Measurements from ENCODE around the gene SYNE3. TPM values are rescaled to one million over a fixed set of nuclear protein-coding genes. Genes with fewer than 3 reads are reported as not detected.
A peak's percentile ranks its signal among the peaks of the same experiment; 100 is the strongest.

Gene SYNE3
- total and polyA plus RNA-seq, 4 experiments from 2014 or later = 4.3 to 52.2 (median 28.3) TPM

DNA sequence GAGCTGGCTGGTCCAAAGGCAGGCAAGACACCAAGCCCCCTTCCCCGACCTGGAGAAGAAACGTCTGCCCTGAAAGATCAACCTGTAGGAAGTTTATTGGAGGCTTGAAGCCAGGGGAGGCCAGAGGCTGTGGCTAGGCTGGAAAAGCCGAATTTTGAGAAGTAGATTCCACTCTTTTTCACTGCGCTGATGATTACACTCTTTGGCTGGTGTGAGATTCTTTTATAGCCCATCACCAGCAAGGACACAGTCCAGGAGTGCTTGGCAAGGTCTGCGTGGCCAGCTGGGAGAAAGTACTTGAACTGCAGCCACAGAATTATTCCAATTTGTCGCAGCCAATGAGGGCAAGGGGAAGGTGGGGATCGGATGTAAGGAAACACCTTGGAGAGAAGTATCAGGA, 45.0 kb downstream of the SYNE3 start:
- peak overlapping the region in 3 of 7 donors; percentile 61 to 89 (median 81) for H3K27ac Mint-ChIP-seq
- H3K36me3 ChIP-seq (ENCODE audit: insufficient read depth, low read length) = peaks cover 79% of the 10 kb centered on the region

DNA sequence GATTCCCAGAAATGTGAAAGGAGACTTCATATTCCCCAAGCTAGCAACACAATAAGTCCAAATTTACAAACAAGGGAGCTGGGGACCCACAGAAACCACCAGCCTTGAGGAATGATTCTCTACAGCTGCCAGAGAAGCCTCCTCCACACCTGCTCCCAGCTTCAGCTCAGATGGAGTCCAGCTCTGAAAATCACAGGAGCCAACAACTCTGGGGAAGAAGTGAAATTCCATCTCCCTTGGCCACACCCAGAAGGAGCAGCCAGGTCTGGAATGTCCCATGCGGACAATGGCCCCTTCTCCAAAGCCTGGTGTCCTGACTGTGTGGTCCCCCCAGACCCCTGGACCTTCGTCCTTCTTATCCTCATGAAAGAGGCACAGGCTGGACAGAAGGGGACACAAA, 45.4 kb downstream of the SYNE3 start:
- peaks cover 7 to 43% (median 18%) of the 10 kb centered on the region in 4 donors for H3K4me1 Mint-ChIP-seq
- no peak for DNase-seq
- peaks cover 83% of the 10 kb centered on the region for H3K36me3 ChIP-seq (ENCODE audit: insufficient read depth, low read length)
- CTCF ChIA-PET (ENCODE audit: partially characterized antibody) = interaction anchor here (1.2 kb wide), 1 partner anchor 56 kb away, joined by 6 read pairs; no protein-coding TSS in a partner anchor
- no peak overlapping the region for H3K27ac ChIP-seq (ENCODE audit: low read depth, low read length)
- H3K4me3 ChIP-seq (ENCODE audit: low read length in 2 of 2) = no peak overlapping the region
- H3K27ac Mint-ChIP-seq = peak overlapping the region in 6 of 7 donors; percentile 44 to 89 (median 76)
- H3K4me1 ChIP-seq (ENCODE audit: insufficient read depth, low read length) = peaks cover 13% of the 10 kb centered on the region
- no peak overlapping the region for H3K4me3 Mint-ChIP-seq
- H3K9me3 Mint-ChIP-seq = no peaks in the 10 kb centered on the region
- no peaks in the 10 kb centered on the region for H3K27me3 Mint-ChIP-seq
- peaks cover 54 to 67% of the 10 kb centered on the region in 2 donors for H3K36me3 Mint-ChIP-seq
- intact Hi-C loops (cut with micrococcal nuclease) = no loop called here
- H3K27me3 ChIP-seq (ENCODE audit: insufficient read depth, low read length) = no peaks in the 10 kb centered on the region
- H3K9me3 ChIP-seq (ENCODE audit: control insufficient read depth in 1 of 2, low read length in 2 of 2) = no peaks in the 10 kb centered on the region
- POLR2A ChIA-PET (ENCODE audit: partially characterized antibody) = interaction anchor here (0.9 to 2.0 kb wide), 2 partner anchors 9 to 52 kb away, joined by 4 to 6 read pairs; no protein-coding TSS in a partner anchor

More for the DNA sequence above, 45.0 kb downstream of the SYNE3 start:
- Histone ChIP-seq H3K27me3 (ENCODE audit: insufficient read depth, low read length) (no peaks in the 10 kb centered on the region), H3K27ac (ENCODE audit: low read depth, low read length) (no peak overlapping the region), H3K9me3 (ENCODE audit: control insufficient read depth in 1 of 2, low read length in 2 of 2) (no peaks in the 10 kb centered on the region), H3K4me3 (ENCODE audit: low read length in 2 of 2) (no peak overlapping the region), H3K4me1 (ENCODE audit: insufficient read depth, low read length) (peaks cover 8% of the 10 kb centered on the region)
- Mint-ChIP-seq H3K36me3 (peaks cover 59 to 72% of the 10 kb centered on the region in 2 donors), H3K27me3 (no peaks in the 10 kb centered on the region), H3K4me3 (no peak overlapping the region), H3K9me3 (no peaks in the 10 kb centered on the region), H3K4me1 (peaks cover 9 to 41% (median 20%) of the 10 kb centered on the region in 4 donors)
- intact Hi-C loops (cut with micrococcal nuclease) = no loop called here
- POLR2A ChIA-PET (ENCODE audit: partially characterized antibody) = interaction anchor here (0.9 to 2.0 kb wide), 4 partner anchors 8 to 52 kb away, joined by 3 to 6 read pairs (median 4); no protein-coding TSS in a partner anchor
- no peak for DNase-seq
- CTCF ChIA-PET (ENCODE audit: partially characterized antibody) = interaction anchor here (1.2 kb wide), 1 partner anchor 56 kb away, joined by 6 read pairs; no protein-coding TSS in a partner anchor

DNA sequence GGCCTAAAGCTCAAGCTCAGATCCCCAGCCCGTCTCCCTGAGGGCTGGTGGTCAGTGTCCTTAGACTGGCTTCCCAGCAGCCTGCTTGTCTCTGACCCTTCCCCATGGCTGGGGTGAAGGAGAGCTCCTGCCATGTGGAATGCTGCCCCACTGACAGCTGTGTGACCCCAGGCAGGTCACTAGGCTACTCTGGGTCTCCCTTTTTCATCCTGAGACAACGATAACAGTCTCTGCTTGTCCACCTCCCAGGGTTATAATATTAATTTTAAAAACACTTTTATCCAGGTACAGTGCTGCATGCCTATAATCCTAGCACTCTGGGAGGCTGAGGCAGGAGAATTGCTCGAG, 47.3 kb downstream of the SYNE3 start:
- no peaks in the 10 kb centered on the region for H3K27me3 ChIP-seq (ENCODE audit: insufficient read depth, low read length)
- ChIA-PET POLR2A (ENCODE audit: partially characterized antibody) (interaction anchor here (1.6 to 2.3 kb wide), 2 partner anchors 10 to 47 kb away, joined by 5 to 9 read pairs; partner anchors contain the start of gene SYNE3), CTCF (ENCODE audit: partially characterized antibody) (interaction anchor here (0.9 to 1.4 kb wide), 2 partner anchors 10 to 27 kb away, joined by 3 to 5 read pairs; no protein-coding TSS in a partner anchor)
- H3K9me3 Mint-ChIP-seq = no peaks in the 10 kb centered on the region
- intact Hi-C loops (cut with micrococcal nuclease) = no loop called here
- H3K4me1 Mint-ChIP-seq = peaks cover 24 to 57% (median 34%) of the 10 kb centered on the region in 4 donors
- H3K27ac Mint-ChIP-seq = peak overlapping the region in 5 of 7 donors; percentile 55 to 96 (median 75)
- H3K36me3 Mint-ChIP-seq = peaks cover 63 to 73% of the 10 kb centered on the region in 2 donors
- no peak overlapping the region for H3K4me3 ChIP-seq (ENCODE audit: low read length in 2 of 2)
- peaks cover 32% of the 10 kb centered on the region for H3K4me1 ChIP-seq (ENCODE audit: insufficient read depth, low read length)
- H3K36me3 ChIP-seq (ENCODE audit: insufficient read depth, low read length) = peaks cover 77% of the 10 kb centered on the region
- no peak for DNase-seq
- H3K4me3 Mint-ChIP-seq = no peak overlapping the region
- no peak overlapping the region for H3K27ac ChIP-seq (ENCODE audit: low read depth, low read length)
- no peaks in the 10 kb centered on the region for H3K9me3 ChIP-seq (ENCODE audit: control insufficient read depth in 1 of 2, low read length in 2 of 2)
- no peaks in the 10 kb centered on the region for H3K27me3 Mint-ChIP-seq

DNA sequence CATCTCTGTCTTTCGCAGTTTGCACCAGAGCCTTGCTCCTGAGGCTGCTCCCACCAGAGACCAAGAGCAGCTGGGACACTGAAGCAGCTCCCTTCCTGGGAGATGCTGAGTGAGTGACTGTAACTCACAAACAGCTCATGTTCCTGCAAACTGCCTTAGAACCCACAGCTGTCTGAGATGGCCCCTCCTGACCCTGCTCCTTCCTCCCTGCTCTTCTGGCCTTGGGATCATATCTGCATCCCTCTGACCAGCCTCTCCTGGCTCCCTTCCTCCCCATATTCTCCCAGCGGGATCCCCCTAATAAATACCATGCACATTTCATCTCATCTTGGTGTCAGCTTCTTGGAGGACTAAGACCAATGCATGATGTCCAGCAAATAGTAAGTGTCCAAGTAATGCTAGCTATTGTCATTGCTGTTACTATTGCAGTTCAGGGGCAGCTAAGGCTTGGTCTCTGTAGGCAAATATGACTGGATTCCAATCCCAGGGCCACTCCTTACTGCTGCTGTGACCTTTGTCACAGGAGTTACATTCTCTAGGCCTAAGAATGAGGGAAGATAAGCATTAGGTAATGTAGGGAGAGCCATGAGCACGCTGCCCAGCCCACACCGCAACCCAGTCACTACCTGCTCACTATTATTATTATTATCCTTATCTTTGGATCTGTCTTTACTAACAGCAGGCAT, 47.9 kb downstream of the SYNE3 start:
- peaks cover 74% of the 10 kb centered on the region for H3K36me3 ChIP-seq (ENCODE audit: insufficient read depth, low read length)
- no peaks in the 10 kb centered on the region for H3K9me3 Mint-ChIP-seq
- no peak overlapping the region for H3K4me3 ChIP-seq (ENCODE audit: low read length in 2 of 2)
- H3K4me3 Mint-ChIP-seq = peak overlapping the region in 1 of 8 donors; percentile 32
- no peak for DNase-seq
- H3K27ac Mint-ChIP-seq = peak overlapping the region; percentile 65 to 96 (median 79)
- H3K27me3 ChIP-seq (ENCODE audit: insufficient read depth, low read length) = no peaks in the 10 kb centered on the region
- POLR2A ChIA-PET (ENCODE audit: partially characterized antibody) = interaction anchor here (1.6 to 2.3 kb wide), 2 partner anchors 10 to 47 kb away, joined by 5 to 9 read pairs; partner anchors contain the start of gene SYNE3
- intact Hi-C loops (cut with micrococcal nuclease) = no loop called here
- no peaks in the 10 kb centered on the region for H3K27me3 Mint-ChIP-seq
- H3K9me3 ChIP-seq (ENCODE audit: control insufficient read depth in 1 of 2, low read length in 2 of 2) = no peaks in the 10 kb centered on the region
- peaks cover 58 to 71% of the 10 kb centered on the region in 2 donors for H3K36me3 Mint-ChIP-seq
- peaks cover 26 to 57% (median 38%) of the 10 kb centered on the region in 4 donors for H3K4me1 Mint-ChIP-seq
- H3K4me1 ChIP-seq (ENCODE audit: insufficient read depth, low read length) = peaks cover 37% of the 10 kb centered on the region
- CTCF ChIA-PET (ENCODE audit: partially characterized antibody) = interaction anchor here (0.7 to 1.5 kb wide), 5 partner anchors 9 to 59 kb away, joined by 3 to 5 read pairs (median 3); no protein-coding TSS in a partner anchor
- H3K27ac ChIP-seq (ENCODE audit: low read depth, low read length) = no peak overlapping the region

DNA sequence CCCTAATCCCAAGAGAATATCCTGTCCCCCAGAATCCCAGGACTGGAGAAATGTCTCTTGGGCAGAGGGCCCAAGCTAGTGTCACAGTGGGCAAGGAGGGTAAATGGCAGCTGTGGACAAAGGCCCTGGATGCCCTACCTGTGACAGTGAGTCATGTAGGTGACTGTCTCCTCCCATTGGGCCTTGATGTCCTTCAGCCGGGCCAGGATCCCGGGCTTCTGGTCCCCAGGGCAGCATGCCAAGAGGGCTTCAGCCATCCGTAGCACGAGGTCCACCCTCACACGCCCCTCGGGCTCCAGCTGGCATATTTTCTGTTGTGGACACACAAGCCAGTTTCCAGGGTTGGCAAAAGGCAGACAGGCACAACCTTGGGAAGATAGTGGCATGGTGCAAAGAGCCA, 48.8 kb downstream of the SYNE3 start:
- intact Hi-C loops (cut with micrococcal nuclease) = no loop called here
- peak overlapping the region in 6 of 7 donors; percentile 22 to 98 (median 90) for H3K27ac Mint-ChIP-seq
- no peak overlapping the region for H3K4me3 Mint-ChIP-seq
- H3K27me3 Mint-ChIP-seq = no peaks in the 10 kb centered on the region
- ChIA-PET CTCF (ENCODE audit: partially characterized antibody) (interaction anchor here (1.4 to 28.9 kb wide), 4 partner anchors 8 to 62 kb away, joined by 3 to 845 read pairs (median 5); partner anchors contain the start of gene GLRX5), POLR2A (ENCODE audit: partially characterized antibody) (interaction anchor here (2.3 to 7.5 kb wide), 2 partner anchors 48 kb away, joined by 9 to 70 read pairs; partner anchors contain the start of gene SYNE3)
- H3K27me3 ChIP-seq (ENCODE audit: insufficient read depth, low read length) = no peaks in the 10 kb centered on the region
- H3K27ac ChIP-seq (ENCODE audit: low read depth, low read length) = peak overlapping the region; percentile 53
- H3K36me3 ChIP-seq (ENCODE audit: insufficient read depth, low read length) = peaks cover 64% of the 10 kb centered on the region
- peaks cover 51 to 68% of the 10 kb centered on the region in 2 donors for H3K36me3 Mint-ChIP-seq
- peaks cover 34 to 60% (median 46%) of the 10 kb centered on the region in 4 donors for H3K4me1 Mint-ChIP-seq
- H3K4me1 ChIP-seq (ENCODE audit: insufficient read depth, low read length) = peaks cover 46% of the 10 kb centered on the region
- DNase-seq = no peak
- no peaks in the 10 kb centered on the region for H3K9me3 ChIP-seq (ENCODE audit: control insufficient read depth in 1 of 2, low read length in 2 of 2)
- H3K9me3 Mint-ChIP-seq = no peaks in the 10 kb centered on the region
- no peak overlapping the region for H3K4me3 ChIP-seq (ENCODE audit: low read length in 2 of 2)

DNA sequence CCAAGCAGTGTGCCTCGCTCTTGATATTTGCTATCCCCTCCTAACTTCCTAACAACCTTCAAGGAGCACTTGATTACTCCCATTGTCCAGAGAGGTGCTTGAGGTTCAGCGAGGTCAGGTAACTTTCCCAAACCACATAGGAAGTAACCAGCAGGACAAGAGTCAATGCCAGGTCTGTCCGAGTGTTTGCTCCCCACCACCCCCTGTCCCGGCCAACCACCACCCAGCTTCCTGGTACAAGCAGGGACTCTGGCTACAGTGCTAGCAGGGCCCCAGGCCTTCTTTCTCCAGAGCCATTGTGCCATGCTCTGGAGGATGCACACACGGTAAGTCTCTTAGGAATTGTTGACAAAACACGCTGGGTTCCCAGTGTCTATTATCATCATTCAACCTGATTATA, 49.2 kb downstream of the SYNE3 start:
- Mint-ChIP-seq H3K27ac (peak overlapping the region; percentile 79 to 98 (median 90)), H3K27me3 (no peaks in the 10 kb centered on the region), H3K4me1 (peaks cover 37 to 65% (median 50%) of the 10 kb centered on the region in 4 donors), H3K36me3 (peaks cover 48 to 66% of the 10 kb centered on the region in 2 donors), H3K4me3 (no peak overlapping the region), H3K9me3 (no peaks in the 10 kb centered on the region)
- Histone ChIP-seq H3K4me3 (ENCODE audit: low read length in 2 of 2) (no peak overlapping the region), H3K9me3 (ENCODE audit: control insufficient read depth in 1 of 2, low read length in 2 of 2) (no peaks in the 10 kb centered on the region), H3K36me3 (ENCODE audit: insufficient read depth, low read length) (peaks cover 61% of the 10 kb centered on the region), H3K4me1 (ENCODE audit: insufficient read depth, low read length) (peaks cover 50% of the 10 kb centered on the region), H3K27me3 (ENCODE audit: insufficient read depth, low read length) (no peaks in the 10 kb centered on the region), H3K27ac (ENCODE audit: low read depth, low read length) (peak overlapping the region; percentile 53)
- no peak for DNase-seq
- CTCF ChIA-PET (ENCODE audit: partially characterized antibody) = interaction anchor here (1.4 to 28.9 kb wide), 4 partner anchors 15 to 63 kb away, joined by 3 to 845 read pairs (median 56); partner anchors contain the start of gene GLRX5
- POLR2A ChIA-PET (ENCODE audit: partially characterized antibody) = interaction anchor here (7.5 kb wide), 1 partner anchor 48 kb away, joined by 70 read pairs; the partner anchor contains the start of gene SYNE3
- intact Hi-C loops (cut with micrococcal nuclease) = no loop called here
